Activated CD4-positive, CD25-positive, alpha-beta regulatory T cell treated with anti-CD3 and anti-CD28 coated beads, Interleukin-2, amount 50 U/mL, for 24 hours (primary cell): ENCODE measurements around the gene SARS1.
"Not testable (repeated sequence)": the region's sequence is repeated elsewhere in the genome, so short reads cannot be mapped to it uniquely, and the experiment has no call there.

ENCODE experiments used
- ATAC-seq, 2 donors: fragments of 150-1000 bp; cut with Tn5 transposase; one replicate each; pipeline ENCODE4 v1.10.0; 2021; ENCODE audit warnings: mild to moderate bottlenecking in 1 of 2, moderate library complexity in 1 of 2

SARS1 gene

GRCh38 chr1:109193653-109194590, 19.8 kb upstream of the SARS1 start:
- ATAC-seq = no peak

DNA sequence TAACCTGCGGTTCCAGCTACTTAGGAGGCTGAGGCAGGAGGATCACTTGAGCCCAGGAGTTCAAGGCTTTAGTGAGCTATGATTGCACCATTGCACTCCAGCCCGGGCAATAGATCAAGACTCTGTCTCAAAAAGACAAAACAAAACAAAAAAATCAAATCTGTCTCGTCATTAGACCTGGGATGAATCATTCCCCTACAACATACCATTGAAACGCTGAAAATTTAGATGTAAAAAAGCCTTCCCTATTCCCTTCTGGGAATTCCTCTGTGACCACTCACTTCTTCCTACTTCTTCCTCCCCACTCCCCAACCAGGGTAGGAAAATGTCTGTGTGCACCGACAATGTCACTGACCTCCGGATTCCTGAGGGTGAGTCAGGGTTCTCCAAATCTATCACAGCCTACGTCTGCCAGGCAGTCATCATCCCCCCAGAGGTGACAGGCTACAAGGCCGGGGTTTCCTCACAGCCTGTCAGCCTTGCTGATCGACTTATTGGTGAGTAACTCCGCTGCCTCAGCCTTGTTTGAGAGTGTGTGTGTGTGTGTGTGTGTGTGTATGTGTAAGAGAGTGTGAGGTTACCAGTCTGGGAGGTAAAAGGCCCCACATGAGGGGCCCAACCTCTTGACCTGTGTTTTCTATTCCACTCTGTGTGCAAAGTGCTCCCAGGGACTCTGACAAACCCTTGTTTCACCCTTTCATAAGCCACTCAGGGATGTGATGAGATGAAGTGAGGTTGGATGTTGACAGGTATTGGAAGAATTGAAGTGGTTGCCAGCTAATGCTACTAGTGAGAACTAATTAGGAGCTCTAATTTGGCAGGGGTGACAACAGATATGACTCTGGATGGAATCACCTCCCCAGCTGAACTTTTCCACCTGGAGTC, 16.3 kb upstream of the SARS1 start:
- peak; percentile 11 to 33 for ATAC-seq

GRCh38 chr1:109198043-109198695, 15.5 kb upstream of the SARS1 start:
- no peak for ATAC-seq

DNA sequence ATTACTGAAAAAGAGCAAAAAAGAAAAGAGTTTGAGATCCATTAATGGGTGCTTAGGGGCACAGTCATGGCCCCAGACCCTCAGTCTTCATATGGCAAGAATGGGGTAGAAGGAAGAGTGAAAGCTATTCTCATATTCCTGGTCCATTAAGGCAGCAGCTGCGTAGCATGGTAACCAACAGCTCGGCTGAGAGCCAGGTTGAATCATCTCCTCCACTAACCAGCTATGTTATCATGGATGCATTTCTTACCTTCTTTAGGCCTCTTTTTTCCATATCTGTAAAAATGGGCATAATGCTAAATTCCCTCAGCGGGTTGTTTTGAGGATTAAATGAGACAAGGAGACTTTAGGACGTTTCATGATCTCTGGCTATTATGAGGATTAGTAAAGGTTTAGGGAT, 15.0 kb upstream of the SARS1 start:
- no peak for ATAC-seq

DNA sequence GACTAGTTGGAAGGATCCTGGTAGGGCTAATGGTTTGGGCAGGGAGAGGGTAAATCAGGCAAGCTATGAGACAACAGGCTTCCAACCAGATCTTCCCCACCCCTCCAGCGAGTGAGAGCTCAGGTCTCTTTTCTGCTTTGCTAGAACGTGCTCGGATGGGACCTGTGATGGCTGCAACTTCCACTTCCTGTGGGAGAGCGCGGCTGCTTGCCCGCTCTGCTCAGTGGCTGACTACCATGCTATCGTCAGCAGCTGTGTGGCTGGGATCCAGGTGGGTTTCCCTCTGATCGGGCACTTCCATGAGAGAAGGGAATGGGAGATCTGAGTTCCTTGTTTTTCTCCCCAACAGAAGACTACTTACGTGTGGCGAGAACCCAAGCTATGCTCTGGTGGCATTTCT, 14.0 kb upstream of the SARS1 start:
- no peak for ATAC-seq

GRCh38 chr1:109201123-109201703, 12.5 kb upstream of the SARS1 start:
- ATAC-seq = peak; percentile 93 to 98

GRCh38 chr1:109204484-109204883, 9.2 kb upstream of the SARS1 start:
- ATAC-seq = no peak

- no peak for ATAC-seq
These were observed 7.4 kb upstream of the SARS1 start for GRCh38 chr1:109206339-109206738.

- ATAC-seq = no peak
These were observed 6.1 kb upstream of the SARS1 start for GRCh38 chr1:109207467-109208103.

DNA sequence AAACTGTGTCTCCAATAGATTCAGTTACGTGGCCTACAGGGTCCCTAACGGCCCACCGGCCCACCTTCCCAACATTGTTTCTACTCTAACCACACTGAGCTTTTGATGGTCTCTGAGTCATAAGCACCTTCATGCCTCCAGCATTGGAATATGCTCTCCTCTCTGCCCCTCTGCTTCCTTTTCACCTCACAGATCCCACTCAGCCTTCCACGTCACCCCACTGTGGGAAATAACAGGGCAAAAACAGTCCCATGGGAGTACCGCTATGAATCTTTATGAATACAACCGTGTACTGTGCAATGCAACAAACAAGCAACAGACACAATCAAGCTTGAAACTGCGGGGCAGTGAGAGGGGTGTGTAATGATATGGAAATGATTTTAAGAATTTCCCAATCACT, 5.3 kb upstream of the SARS1 start:
- no peak for ATAC-seq

- ATAC-seq = no peak
These were observed 4.8 kb upstream of the SARS1 start for GRCh38 chr1:109208836-109209463.

GRCh38 chr1:109210058-109210457, 3.7 kb upstream of the SARS1 start:
- ATAC-seq = no peak

DNA sequence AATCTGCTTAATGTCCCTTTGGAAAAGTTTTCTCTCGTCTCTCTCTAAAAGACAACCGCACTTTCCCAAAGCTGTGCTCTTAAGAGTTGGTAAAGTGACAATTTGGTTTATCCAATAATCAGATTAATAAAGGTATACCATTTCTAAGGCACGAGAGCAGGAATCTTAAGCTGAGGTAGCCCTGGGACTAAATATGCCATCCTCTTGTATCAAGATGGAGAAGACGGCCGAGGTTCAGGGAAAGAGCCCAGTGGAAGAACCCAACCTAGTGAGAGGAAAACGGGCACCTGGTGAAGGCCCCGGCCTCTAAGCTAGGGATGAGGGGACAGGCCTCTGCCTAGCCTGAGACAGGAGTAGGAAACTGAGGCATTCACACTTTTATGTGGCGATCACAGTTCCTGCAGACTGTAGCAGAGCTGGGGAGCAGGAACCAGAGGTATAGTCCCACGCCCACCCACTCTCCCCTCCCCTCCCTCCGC, 334 bp upstream of the SARS1 start:
- ATAC-seq = no peak

DNA sequence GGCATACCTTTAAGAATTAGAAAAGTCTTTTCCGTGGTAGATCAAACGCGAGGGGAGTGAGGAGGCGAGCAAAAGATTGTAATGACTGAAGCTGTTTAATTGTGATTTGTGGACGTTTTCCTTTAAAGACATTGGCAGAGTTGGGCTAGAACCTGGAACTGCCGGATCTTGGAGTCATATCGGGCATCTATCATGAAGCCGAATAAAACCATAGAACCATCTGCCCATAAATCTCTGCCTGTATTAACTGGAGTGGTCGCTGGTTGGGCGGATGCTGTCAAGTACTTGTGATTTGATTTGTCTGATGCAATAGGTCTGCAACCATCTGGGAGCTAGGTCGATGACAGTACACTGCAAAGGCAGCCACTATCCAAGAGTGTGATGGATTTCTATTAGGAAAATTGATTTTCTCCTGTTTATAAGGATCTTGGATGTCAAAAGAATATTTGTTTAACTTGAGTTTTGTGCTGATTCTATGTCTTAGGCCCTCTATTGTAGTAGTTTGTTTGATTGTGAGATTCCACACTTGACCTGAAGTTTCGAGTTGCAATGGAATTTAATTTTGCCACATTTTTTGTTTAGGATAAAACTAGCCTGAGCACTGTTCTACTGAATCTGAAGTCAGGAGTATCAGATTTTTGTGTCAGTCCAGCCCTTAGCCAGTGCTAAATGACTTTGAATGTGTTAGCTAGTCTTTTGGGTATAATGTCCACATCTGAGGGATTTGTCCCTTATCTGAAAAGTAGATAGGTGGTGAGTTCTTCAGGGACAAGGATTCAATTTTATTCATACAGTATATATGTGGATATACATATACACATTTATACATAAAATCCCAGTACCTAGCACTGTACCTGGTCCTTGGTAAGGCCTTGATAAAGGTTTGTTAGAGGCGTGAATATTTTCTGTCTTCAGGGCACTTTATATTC, 1.2 kb downstream of the SARS1 start:
- ATAC-seq = peak; percentile 52 to 56

DNA sequence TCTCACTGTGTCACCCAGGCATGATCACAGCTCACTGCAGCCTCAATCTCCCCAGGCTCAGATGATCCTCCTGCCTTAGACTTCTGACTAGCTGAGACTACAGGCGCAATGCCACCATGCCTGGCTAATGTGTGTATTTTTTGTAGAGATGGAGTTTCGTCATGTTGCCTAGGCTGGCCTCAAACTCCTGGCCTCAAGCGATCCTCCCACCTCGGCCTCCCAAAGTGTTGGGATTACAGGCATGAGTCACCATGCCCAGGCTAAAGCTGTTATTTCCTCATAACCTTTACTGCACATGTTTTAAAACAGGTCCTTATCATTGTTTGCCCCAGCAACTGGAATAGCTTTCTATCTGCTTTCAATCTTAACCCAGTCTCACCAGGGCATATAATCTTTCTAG, 2.9 kb downstream of the SARS1 start:
- ATAC-seq = no peak

DNA sequence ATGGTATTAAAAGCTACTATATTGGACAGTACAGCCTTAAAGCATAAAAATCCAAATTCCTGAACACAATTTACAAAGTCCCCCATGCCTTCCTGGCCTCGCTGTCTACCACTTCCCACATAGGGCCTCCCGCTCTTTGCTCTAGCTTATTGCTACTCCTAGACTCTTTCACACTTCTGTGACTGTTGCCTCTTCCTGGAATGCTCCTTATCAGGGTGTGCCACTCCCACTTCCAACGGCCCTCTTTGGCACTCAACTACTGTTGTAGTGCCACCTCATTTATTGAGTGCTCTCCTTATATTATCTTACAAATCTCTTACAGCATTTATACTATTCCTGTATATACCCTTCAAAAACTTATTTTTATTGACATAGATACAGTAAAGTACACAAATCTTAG, 4.8 kb downstream of the SARS1 start:
- no peak for ATAC-seq

DNA sequence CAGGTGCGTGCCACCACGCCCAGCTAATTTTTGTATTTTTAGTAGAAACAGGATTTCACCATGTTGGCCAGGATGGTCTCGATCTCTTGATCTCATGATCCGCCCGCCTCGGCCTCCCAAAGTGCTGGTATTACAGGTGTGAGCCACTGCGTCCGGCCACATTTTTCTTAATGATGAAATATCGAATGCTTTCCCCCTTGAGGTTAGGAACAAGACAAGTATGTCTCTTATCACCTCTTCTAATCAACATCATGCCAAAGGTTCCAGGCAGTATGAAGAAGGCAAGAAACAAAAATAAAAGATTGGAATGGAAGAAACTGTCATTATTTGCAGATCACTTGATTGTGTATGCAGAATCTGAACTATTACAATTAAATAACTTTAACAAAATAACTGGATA, 7.5 kb downstream of the SARS1 start:
- ATAC-seq = not testable (repeated sequence)

- peak; percentile 28 to 53 for ATAC-seq
These were observed 11.6 kb downstream of the SARS1 start for GRCh38 chr1:109225308-109225707.

DNA sequence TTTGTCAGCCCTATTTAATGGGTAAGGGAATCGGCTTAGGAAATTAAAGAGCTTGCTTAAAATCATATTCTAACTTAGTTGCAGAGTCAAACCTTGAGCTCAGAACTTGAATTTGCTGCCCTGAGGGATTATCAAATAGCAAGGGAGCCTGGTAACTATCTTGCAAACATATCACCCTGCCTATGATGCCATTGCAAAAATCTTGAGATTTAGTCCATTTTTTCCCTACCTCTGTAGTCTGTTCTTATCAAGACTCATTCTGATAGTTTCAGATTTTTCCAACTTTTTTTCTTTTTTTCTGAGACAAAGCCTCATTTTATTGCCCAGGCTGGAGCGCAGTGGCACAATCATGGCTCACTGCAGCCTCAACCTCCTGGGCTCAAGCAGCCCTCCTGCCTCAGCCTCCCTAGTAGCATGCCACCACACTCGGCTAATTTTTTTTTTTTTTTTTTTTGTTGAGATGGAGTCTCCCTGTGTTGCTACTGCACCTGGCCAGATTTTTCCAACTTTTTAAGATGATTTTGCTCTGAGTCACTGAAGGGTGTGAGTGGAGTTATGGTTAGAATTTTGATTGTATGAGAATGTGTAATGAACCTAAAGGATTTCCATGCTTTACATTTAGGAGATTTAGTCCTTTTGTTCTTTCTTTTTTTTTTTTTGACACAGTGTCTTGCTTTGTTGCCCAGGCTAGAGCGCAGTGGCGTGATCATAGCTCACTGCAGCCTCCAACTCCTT, 12.2 kb downstream of the SARS1 start:
- ATAC-seq = no peak

DNA sequence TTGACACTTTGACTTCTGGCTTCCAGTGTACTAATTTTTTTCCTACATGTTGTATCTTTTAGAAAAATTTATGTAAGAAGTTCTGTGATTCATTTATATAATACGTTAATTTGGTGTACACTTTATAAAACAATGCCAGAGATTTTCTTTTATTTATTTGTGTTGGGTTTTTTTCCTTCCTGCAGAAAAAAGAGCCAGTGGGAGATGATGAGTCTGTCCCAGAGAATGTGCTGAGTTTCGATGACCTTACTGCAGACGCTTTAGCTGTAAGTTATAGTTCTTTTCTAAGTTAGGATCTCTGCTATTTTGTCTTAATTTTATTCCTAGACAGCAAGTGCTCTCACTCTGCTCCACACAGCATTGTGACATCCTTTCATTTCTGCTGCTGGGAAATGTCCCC, 14.4 kb downstream of the SARS1 start:
- ATAC-seq = no peak
